Mesenchymal stem cell (in vitro differentiated cells and primary cell): Measurements from ENCODE around the gene PXDN.
A peak's percentile ranks its signal among the peaks of the same experiment; 100 is the strongest.

ENCODE experiments used
- DNase-seq: peaks from one replicate; pipeline ENCODE4 v3.0.0-alpha.2; 2013
- H2AFZ ChIP-seq: one replicate; pipeline ENCODE4 v1.6.1; 2013; ENCODE audit warnings: low read depth, mild to moderate bottlenecking, control low read depth, inconsistent platforms, low read length, moderate library complexity
- H2AK5ac ChIP-seq: 2 replicates; pipeline ENCODE4 v1.6.1; 2013; ENCODE audit warnings: low read length, moderate library complexity, mild to moderate bottlenecking, inconsistent platforms; ENCODE audit not compliant: severe bottlenecking
- H2BK120ac ChIP-seq: one replicate; pipeline ENCODE4 v1.6.1; 2013; ENCODE audit warnings: low read depth, mild to moderate bottlenecking, inconsistent platforms, low read length, moderate library complexity
- H2BK12ac ChIP-seq, 2 experiments: one replicate each; pipeline ENCODE4 v1.6.1; 2013; ENCODE audit warnings: inconsistent platforms in 2 of 2, low read length in 2 of 2, mild to moderate bottlenecking in 2 of 2, moderate library complexity in 2 of 2, control low read depth in 1 of 2
- H2BK15ac ChIP-seq: one replicate; pipeline ENCODE4 v1.6.1; 2013; ENCODE audit warnings: mild to moderate bottlenecking, low read depth, inconsistent platforms; ENCODE audit not compliant: poor library complexity, severe bottlenecking
- H2BK5ac ChIP-seq: 2 replicates; pipeline ENCODE4 v1.6.1; 2013; ENCODE audit warnings: low read depth, mild to moderate bottlenecking, low read length, control low read depth, inconsistent platforms; ENCODE audit not compliant: poor library complexity, severe bottlenecking
- H3K14ac ChIP-seq, 2 experiments: one replicate each; pipeline ENCODE4 v1.6.1; 2013; ENCODE audit warnings: inconsistent platforms in 2 of 2, low read length in 2 of 2, control low read depth in 1 of 2, mild to moderate bottlenecking in 1 of 2, moderate library complexity in 1 of 2
- H3K18ac ChIP-seq, 2 experiments: one replicate each; pipeline ENCODE4 v1.6.1; 2013; ENCODE audit warnings: inconsistent platforms in 2 of 2, low read length in 2 of 2, control low read depth in 1 of 2, low read depth in 1 of 2, mild to moderate bottlenecking in 1 of 2
- H3K23ac ChIP-seq, 2 experiments: one replicate each; pipeline ENCODE4 v1.6.1; 2013; ENCODE audit warnings: inconsistent platforms in 2 of 2, low read length in 2 of 2, mild to moderate bottlenecking in 2 of 2, moderate library complexity in 2 of 2, control low read depth in 1 of 2
- H3K27ac ChIP-seq: 2 replicates; pipeline ENCODE4 v1.5.1; 2013; ENCODE audit warnings: mild to moderate bottlenecking, moderate library complexity, low read length, control low read depth, inconsistent platforms; ENCODE audit not compliant: poor library complexity, severe bottlenecking
- H3K27me3 ChIP-seq, 2 experiments: 2 replicates each; pipeline versions ENCODE4 v1.6.1 to v1.7.0; 2013; ENCODE audit warnings: low read length in 2 of 2, mild to moderate bottlenecking in 2 of 2, moderate library complexity in 2 of 2, control low read depth in 1 of 2, inconsistent platforms in 1 of 2; ENCODE audit not compliant: control insufficient read depth in 1 of 2, insufficient read depth in 1 of 2
- H3K36me3 ChIP-seq, 2 experiments: 2 replicates each; pipeline versions ENCODE4 v1.6.1 to v1.7.0; 2013; ENCODE audit warnings: low read length in 2 of 2, control low read depth in 1 of 2, inconsistent platforms in 1 of 2, low read depth in 1 of 2, mild to moderate bottlenecking in 1 of 2; ENCODE audit not compliant: insufficient read depth in 2 of 2, control insufficient read depth in 1 of 2
- H3K4ac ChIP-seq, 2 experiments: one replicate each; pipeline ENCODE4 v1.6.1; 2013; ENCODE audit warnings: inconsistent platforms in 2 of 2, low read length in 2 of 2, mild to moderate bottlenecking in 2 of 2, moderate library complexity in 2 of 2, control low read depth in 1 of 2, low read depth in 1 of 2
- H3K4me1 ChIP-seq: 2 replicates; pipeline ENCODE4 v1.6.1; 2013; ENCODE audit warnings: low read depth, low read length, control low read depth; ENCODE audit not compliant: control insufficient read depth, insufficient read depth
- H3K4me2 ChIP-seq: 2 replicates; pipeline ENCODE4 v1.6.1; 2013; ENCODE audit warnings: low read length, mild to moderate bottlenecking, inconsistent platforms; ENCODE audit not compliant: poor library complexity, severe bottlenecking
- H3K4me3 ChIP-seq, 2 experiments: 2 replicates each; pipeline versions ENCODE4 v1.5.1 to v1.7.0; 2013; ENCODE audit warnings: low read length in 2 of 2, mild to moderate bottlenecking in 2 of 2, control low read depth in 1 of 2, low read depth in 1 of 2; ENCODE audit not compliant: insufficient read depth in 1 of 2
- H3K79me1 ChIP-seq: replicated peaks from 2 replicates; pipeline ENCODE4 v1.6.1; 2013; ENCODE audit warnings: mild to moderate bottlenecking, control low read depth, low read length, inconsistent platforms; ENCODE audit not compliant: poor library complexity, severe bottlenecking
- H3K9ac ChIP-seq: 2 replicates; pipeline ENCODE4 v1.7.0; 2013; ENCODE audit warnings: mild to moderate bottlenecking, low read length, moderate library complexity
- H3K9me3 ChIP-seq: 2 replicates; pipeline ENCODE4 v1.7.0; 2013; ENCODE audit warnings: mild to moderate bottlenecking, low read length; ENCODE audit not compliant: control insufficient read depth
- H4K8ac ChIP-seq: one replicate; pipeline ENCODE4 v1.6.1; 2013; ENCODE audit warnings: inconsistent platforms, mild to moderate bottlenecking, low read length, moderate library complexity
- H4K91ac ChIP-seq: one replicate; pipeline ENCODE4 v1.6.1; 2013; ENCODE audit warnings: mild to moderate bottlenecking, low read length, inconsistent platforms
- WGBS: methylation state at CpG from one replicate; pipeline ENCODE4 v1.1.7; 2013; ENCODE audit warnings: mixed read lengths; 5-methylcytosine and 5-hydroxymethylcytosine counted together

PXDN gene

GRCh38 chr2:1730015-1730927 is 14.0 kb downstream of the PXDN start:
- Histone ChIP-seq H3K4me3 (peak overlapping the region in 1 of 2 experiments; percentile 45), H3K27me3 (no peaks in the 10 kb centered on the region), H3K9ac (peak overlapping the region; percentile 81), H2BK120ac (peak overlapping the region; percentile 29), H2BK15ac (no peak overlapping the region), H3K4ac (no peak overlapping the region), H3K4me1 (peaks cover 39% of the 10 kb centered on the region), H3K4me2 (peak overlapping the region; percentile 17), H2BK12ac (peak overlapping the region in 1 of 2 experiments; percentile 38), H3K27ac (peak overlapping the region; percentile 86), H3K14ac (no peak overlapping the region), H3K36me3 (peaks cover 0 to 11% of the 10 kb centered on the region in 2 experiments), H4K8ac (peak overlapping the region; percentile 59), H4K91ac (peak overlapping the region; percentile 52), H2AFZ (no peak overlapping the region), H3K18ac (peak overlapping the region in 1 of 2 experiments; percentile 94), H2BK5ac (peak overlapping the region; percentile 60), H3K23ac (no peak overlapping the region), H3K9me3 (peaks cover 4% of the 10 kb centered on the region), H3K79me1 (no peaks in the 10 kb centered on the region), H2AK5ac (peak overlapping the region; percentile 28)
- DNase-seq, result peak; percentile 95
- 0% methylated on average over 8 of the region's 10 CpGs for WGBS

DNA sequence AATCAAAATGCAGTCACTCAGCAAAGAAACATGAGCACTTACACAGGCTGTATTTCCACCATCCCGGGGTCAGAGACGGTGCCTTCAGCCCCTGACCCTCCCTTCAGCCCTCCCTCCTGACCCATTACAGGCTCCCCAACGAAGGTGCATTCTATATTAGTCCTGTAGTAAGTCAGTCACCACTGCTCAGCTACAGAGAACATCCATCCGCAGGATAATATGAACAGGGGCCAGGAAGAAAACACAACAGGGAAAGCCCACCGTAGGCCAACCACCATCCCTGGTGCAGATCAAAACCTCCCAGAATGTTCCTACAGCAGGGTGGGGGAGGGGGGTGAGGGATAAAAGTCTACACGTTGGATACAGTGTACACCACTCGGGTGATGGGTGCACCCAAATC is 15.1 kb downstream of the PXDN start:
- H3K27ac ChIP-seq, result peak overlapping the region; percentile 81
- peak overlapping the region; percentile 91 for H4K8ac ChIP-seq
- H2BK15ac ChIP-seq, result peak overlapping the region; percentile 93
- peak overlapping the region; percentile 94 for H4K91ac ChIP-seq
- peaks cover 0 to 11% of the 10 kb centered on the region in 2 experiments for H3K36me3 ChIP-seq
- no peak overlapping the region for H2BK5ac ChIP-seq
- H3K4me2 ChIP-seq, result peak overlapping the region; percentile 41
- peaks cover 39% of the 10 kb centered on the region for H3K4me1 ChIP-seq
- no peak overlapping the region for H3K4me3 ChIP-seq
- peak overlapping the region; percentile 81 for H3K9ac ChIP-seq
- WGBS, result 48% methylated on average over 7 of the region's 7 CpGs
- H2BK120ac ChIP-seq, result peak overlapping the region; percentile 97
- H3K9me3 ChIP-seq, result no peaks in the 10 kb centered on the region
- H3K18ac ChIP-seq, result peak overlapping the region; percentile 97 to 99
- no peaks in the 10 kb centered on the region for H3K79me1 ChIP-seq
- peak overlapping the region in 1 of 2 experiments; percentile 26 for H3K14ac ChIP-seq
- H2AFZ ChIP-seq, result no peak overlapping the region
- peak overlapping the region; percentile 93 for H3K4ac ChIP-seq
- no peaks in the 10 kb centered on the region for H3K27me3 ChIP-seq
- H3K23ac ChIP-seq, result peak overlapping the region; percentile 34 to 37
- peak overlapping the region; percentile 83 for H2AK5ac ChIP-seq
- DNase-seq, result no peak
- peak overlapping the region; percentile 45 to 98 for H2BK12ac ChIP-seq

DNA sequence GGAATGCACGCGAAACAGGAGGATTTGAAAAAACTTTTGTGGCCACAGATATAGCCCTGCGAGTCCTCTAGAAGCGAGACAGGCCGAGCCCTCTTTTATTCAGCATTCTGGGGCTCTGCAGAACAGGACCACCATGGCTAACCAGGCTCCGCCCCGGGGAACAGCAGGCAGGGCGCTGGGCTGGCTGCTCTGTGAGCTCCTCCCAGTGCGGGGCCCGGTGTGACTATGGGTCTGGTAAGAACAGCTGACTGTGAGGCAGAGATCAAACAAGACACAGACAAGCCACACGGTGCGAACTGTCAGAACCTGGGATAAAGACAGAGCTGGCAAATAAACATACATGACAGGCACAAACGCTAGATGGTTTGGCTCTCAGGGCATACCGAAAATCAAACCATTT is 15.5 kb downstream of the PXDN start:
- H3K27me3 ChIP-seq, result no peaks in the 10 kb centered on the region
- H3K9me3 ChIP-seq, result no peaks in the 10 kb centered on the region
- peak overlapping the region in 1 of 2 experiments; percentile 37 for H3K23ac ChIP-seq
- no peak overlapping the region for H3K4me3 ChIP-seq
- peak overlapping the region; percentile 41 for H3K4me2 ChIP-seq
- 25% methylated on average over 14 of the region's 14 CpGs for WGBS
- no peak overlapping the region for H2BK5ac ChIP-seq
- H3K79me1 ChIP-seq, result no peaks in the 10 kb centered on the region
- H3K9ac ChIP-seq, result no peak overlapping the region
- H3K4ac ChIP-seq, result peak overlapping the region in 1 of 2 experiments; percentile 93
- H4K91ac ChIP-seq, result peak overlapping the region; percentile 94
- peak overlapping the region; percentile 42 for H4K8ac ChIP-seq
- H3K18ac ChIP-seq, result peak overlapping the region; percentile 97 to 99
- peaks cover 39% of the 10 kb centered on the region for H3K4me1 ChIP-seq
- H2BK12ac ChIP-seq, result peak overlapping the region in 1 of 2 experiments; percentile 98
- H2BK120ac ChIP-seq, result peak overlapping the region; percentile 97
- H2BK15ac ChIP-seq, result peak overlapping the region; percentile 93
- H3K27ac ChIP-seq, result peak overlapping the region; percentile 81
- H2AFZ ChIP-seq, result no peak overlapping the region
- peaks cover 0 to 11% of the 10 kb centered on the region in 2 experiments for H3K36me3 ChIP-seq
- peak; percentile 77 for DNase-seq
- H2AK5ac ChIP-seq, result no peak overlapping the region
- H3K14ac ChIP-seq, result no peak overlapping the region

GRCh38 chr2:1727796-1728474 is 16.4 kb downstream of the PXDN start:
- peak overlapping the region; percentile 42 for H4K8ac ChIP-seq
- H2AK5ac ChIP-seq, result peak overlapping the region; percentile 49
- H3K79me1 ChIP-seq, result no peaks in the 10 kb centered on the region
- H2BK15ac ChIP-seq, result peak overlapping the region; percentile 49
- no peaks in the 10 kb centered on the region for H3K9me3 ChIP-seq
- no peaks in the 10 kb centered on the region for H3K27me3 ChIP-seq
- H3K9ac ChIP-seq, result no peak overlapping the region
- WGBS, result 97% methylated on average over 16 of the region's 16 CpGs
- H3K14ac ChIP-seq, result no peak overlapping the region
- peak overlapping the region; percentile 81 for H4K91ac ChIP-seq
- no peak overlapping the region for H3K23ac ChIP-seq
- H3K18ac ChIP-seq, result peak overlapping the region; percentile 67 to 84
- H3K27ac ChIP-seq, result no peak overlapping the region
- DNase-seq, result no peak
- H2BK5ac ChIP-seq, result no peak overlapping the region
- no peak overlapping the region for H2BK120ac ChIP-seq
- peak overlapping the region in 1 of 2 experiments; percentile 75 for H3K4ac ChIP-seq
- peaks cover 39% of the 10 kb centered on the region for H3K4me1 ChIP-seq
- no peak overlapping the region for H3K4me3 ChIP-seq
- peak overlapping the region; percentile 18 to 45 for H2BK12ac ChIP-seq
- no peak overlapping the region for H3K4me2 ChIP-seq
- peaks cover 0 to 8% of the 10 kb centered on the region in 2 experiments for H3K36me3 ChIP-seq
- no peak overlapping the region for H2AFZ ChIP-seq
